GM19238 (cell line): Measurements from ENCODE around the gene RBL2.
A peak's percentile ranks its signal among the peaks of the same experiment; 100 is the strongest.

Experiments used
- DNase-seq: peaks from one replicate; pipeline ENCODE4 v3.0.0; 2011; ENCODE audit warnings: low spot score; ENCODE audit not compliant: insufficient read length

RBL2 gene

DNA sequence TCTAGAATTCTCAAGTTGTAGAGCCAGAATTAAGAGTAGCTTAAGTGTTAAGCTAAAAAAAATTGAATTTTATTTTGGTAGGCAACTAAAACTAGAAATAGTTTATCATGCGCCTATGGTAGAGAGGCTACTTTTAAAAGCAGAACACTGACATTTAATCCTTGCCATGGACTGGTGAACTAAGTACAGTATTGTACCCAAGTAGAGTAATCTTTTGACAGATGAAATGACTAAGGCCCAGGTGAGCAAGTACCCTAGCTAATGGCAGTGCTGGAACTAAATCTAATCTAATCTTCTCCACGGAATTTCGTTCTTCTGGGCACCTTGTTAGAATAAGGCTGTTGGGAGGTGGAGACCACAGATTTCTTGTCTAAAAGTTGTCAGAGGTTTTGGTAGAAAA is 11.8 kb downstream of the RBL2 start:
- no peak for DNase-seq

DNA sequence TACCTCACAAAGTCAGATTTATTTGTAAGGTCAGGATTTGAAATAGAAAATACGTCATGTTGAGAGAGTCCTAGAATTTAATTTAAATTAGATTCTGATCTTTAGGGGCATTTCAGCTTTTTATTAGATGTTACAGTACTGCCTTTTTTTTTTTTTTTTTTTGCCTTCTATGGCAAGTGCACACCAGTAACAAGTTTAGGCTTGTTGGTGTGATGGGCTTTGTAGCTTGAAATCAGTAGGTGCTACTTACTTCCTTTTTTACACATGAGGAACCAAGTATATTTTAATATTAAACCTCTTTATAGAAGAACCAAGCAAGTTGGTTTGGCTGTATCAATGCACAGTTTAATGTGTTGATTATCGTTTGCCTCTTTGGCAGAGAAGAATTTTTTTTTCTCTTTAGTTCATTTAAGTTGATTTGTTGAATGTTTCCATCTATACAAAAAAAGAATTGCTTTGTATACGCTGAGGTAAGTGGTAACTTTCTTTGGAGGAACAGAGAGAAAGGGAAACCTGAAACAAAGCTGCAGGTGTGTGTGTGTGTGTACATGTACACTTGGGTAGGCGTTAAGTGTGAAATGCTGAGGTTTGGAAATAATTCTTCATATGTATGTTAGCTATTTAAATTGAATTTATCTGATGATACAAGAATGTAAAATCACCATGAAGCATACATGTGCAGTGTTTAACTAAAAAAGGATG is 15.7 kb downstream of the RBL2 start:
- DNase-seq, result no peak

DNA sequence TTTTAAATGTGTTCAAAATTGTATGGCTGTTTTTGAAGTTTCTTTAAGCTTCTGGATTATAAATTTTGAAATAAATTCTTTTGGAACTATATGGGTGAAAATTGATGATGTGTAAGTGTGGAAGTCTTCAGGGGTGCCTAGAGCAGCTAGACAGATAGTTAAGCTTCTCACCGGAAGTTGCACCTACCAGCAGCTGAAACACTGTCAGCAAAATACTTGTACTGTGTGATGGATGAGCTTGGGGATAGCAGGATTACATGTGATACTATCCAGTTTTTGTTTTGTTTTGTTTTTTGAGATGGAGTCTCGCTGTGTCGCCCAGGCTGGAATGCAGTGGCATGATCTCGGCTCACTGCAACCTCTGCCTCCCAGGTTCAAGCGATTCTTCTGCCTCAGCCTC is 19.7 kb downstream of the RBL2 start:
- no peak for DNase-seq

DNA sequence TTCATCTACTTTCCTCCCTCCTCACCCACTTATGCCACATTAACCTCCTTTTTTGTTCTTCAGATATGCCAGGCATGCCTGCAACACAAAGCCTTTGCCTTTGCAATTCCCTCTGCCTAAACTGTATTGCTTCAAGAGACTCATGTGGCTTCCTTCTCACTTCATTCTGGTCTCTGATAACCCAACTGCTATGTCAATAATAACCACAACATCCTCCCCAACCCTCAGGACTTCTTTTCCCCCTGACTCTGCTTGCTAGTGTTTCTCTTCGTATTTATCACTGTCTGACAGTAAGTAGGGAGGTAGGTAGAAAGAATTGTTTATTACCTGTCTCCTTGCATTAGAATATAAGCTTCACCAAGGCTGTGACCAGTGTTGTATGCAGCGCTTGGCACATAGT is 22.4 kb downstream of the RBL2 start:
- DNase-seq, result no peak

DNA sequence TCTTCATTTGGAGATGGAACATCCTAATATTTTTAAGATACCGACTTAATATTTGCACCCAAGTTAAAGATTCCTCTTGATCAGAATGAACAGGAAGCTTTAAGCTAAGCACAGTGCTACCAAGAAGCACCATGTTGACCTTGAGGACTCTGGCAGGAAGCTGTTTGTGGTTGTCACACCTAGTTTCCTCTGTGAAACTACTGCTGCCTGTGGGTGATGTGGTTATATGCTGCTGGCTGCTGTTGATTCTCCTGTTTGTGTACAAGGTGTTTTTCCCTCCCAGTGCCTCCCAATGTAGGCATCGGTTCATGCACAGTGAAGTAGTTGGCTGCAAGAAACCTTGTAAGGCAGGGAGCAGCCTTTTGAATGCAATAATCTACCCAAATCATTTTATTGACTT is 23.4 kb downstream of the RBL2 start:
- DNase-seq, result peak; percentile 58

DNA sequence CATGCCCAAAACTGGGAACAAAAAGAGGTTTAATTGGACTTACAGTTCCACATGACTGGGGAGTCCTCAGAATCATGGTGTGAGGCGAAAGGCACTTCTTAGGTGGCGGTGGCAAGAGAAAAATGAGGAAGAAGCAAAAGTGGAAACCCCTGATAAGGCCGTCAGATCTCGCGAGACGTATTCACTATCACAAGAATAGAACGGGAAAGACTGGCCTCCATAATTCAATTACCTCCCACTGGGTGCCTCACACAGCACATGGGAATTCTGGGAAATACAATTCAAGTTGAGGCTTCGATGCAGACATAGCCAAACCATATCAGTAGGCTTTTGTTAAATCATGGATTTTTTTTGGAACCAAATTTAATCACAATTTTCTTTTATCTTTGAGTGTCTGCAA is 24.4 kb downstream of the RBL2 start:
- no peak for DNase-seq

DNA sequence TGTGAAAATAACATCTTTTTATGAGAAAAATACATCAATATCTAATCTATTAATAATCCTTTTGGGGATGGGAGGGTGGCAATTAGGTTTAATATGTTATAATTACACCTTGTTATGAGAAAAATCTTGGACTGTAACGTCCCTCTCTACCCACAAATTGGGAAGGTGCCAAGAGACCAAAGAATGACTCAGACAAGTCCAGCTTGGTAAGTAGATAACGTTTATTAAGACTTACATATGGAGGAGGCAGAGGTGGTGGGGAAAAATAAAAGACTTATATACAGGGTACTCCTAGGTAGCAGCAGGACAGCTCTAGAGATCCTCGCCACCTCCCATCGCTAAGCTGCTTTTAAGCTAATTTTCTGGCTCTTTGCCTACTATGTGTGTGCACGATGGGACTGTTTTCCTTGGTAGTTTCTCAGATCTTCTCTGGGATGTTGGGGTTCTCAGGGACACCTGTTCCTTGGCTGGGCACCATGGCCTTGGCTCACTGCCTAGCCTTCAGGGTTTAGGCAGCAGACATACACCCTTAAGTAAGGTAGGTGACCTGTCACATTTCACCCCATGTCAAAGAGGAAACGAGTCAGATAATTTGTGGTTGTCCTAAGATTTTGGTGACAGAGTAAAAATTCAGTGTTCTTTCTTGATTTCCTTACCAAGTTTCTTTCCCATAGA is 31.5 kb downstream of the RBL2 start:
- no peak for DNase-seq

DNA sequence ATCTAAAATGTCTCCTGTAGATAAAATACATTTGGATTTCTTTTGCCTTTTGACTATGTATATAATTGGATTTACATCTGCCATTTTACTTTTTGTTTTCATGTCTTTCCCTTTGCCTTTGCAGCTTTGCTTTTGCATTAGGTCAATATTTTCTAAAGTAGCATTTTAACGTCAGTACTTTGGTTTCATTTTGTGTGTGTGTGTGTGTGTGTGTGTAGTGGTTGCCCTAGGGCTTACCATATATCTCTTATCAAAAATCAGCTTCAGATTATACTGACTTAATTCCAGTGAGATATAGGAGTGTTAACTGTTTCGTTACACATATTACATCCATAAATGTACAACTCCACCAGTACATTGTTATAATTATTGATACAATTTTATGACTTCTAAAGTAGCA is 42.6 kb downstream of the RBL2 start:
- no peak for DNase-seq

DNA sequence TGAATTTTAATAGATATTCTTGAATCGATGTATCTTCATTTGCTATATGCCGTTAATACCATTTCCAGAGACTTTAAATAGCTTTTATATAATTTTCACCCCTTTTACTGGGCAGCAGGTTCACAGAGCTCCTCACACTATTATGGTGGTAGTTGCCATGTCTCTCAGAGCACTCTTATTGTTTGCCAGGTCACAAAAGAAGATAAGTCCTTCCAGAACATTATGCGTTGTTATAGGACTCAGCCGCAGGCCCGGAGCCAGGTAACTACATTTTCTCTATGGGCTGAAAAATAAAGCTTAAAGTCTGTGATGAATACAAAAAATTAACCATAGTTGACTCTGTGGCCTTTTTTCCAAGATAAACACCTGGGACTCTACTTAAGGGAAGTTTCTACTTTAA is 44.7 kb downstream of the RBL2 start:
- DNase-seq, result no peak

DNA sequence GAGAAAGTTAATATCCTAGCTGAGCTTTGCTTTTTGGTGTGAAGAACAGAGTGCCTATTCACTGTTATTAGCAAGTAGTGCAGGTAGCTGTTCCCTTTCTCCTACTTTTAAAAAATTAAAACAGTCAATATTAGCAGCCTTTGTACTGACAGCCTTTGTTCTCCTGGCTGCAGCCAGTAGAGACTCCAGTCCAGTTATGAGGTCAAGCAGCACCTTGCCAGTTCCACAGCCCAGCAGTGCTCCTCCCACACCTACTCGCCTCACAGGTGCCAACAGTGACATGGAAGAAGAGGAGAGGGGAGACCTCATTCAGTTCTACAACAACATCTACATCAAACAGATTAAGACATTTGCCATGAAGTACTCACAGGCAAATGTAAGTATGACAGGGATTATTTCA is 46.1 kb downstream of the RBL2 start:
- DNase-seq, result no peak

DNA sequence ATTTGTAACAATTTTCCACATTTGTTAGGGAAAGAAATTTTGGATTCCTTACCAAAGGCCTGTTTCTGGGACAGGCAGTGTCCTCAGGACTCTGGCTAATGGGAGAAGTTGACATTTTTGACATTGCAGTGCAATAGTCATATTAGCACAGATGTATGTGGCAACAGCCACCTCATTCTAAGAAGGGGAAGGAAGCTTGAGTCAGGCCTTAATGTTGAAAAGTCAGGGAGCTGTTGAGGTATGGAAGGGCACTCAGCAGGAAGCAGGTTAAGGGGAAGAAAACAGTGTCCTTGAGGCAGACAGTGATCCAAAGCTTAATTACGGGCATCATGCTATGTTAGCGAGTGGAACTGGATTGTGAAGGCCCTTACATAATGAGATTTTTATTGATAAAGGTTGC is 47.9 kb downstream of the RBL2 start:
- no peak for DNase-seq

DNA sequence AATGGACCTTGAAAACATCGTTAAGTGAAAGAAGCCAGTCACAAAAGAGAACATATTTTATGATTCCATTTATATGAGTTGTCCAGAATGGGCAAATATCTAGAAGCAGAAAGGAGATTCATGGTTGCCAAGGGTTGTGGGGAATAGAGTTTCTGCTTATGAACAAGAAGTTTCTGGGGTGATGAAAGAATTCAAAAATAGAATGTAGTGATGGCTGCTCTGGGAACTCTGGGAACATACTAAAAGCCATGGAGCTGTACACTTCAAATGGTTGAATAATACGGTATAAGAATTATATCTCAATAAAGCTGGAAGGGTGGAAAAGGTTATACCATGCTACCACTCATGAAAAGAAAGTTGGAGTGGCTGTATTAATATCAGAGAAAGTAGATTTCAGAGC is 50.3 kb downstream of the RBL2 start:
- DNase-seq, result no peak

DNA sequence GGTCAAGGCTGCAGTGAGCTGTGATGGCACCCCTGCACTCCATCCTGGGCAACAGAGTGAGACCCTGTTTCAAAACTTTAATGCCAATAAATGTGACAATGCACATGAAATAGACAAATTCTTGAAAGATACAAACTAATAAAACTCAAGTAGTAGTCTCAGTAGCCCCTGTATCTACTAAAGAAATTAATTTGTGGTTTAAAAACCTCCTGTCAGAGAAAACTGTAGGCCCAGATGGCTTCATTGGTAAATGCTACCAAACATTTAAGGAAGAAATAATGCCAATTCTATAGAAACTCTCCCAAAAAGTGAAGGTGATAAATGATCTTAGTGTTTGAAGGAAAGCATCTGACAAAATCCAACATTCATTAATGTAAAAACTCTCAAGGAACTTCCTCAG is 52.0 kb downstream of the RBL2 start:
- no peak for DNase-seq

DNA sequence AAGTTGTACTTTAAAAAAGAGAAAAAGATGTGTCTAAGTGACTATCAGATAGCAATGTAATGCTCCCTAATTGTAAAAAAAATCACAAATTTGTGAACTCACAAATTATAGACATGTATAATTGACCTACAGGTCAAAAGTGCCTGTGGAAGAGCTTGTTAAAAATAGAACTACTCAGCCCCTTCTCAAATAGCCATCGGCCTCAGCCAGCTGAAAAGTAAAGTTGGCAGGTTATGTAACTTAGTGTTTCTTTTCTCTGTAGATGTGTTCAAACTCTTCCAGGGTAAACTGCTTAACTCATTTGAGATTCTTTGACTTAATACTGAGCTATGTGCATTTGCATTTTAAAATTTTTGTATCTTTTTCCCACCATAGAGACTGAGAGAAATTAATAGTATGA is 55.5 kb downstream of the RBL2 start:
- DNase-seq, result no peak

DNA sequence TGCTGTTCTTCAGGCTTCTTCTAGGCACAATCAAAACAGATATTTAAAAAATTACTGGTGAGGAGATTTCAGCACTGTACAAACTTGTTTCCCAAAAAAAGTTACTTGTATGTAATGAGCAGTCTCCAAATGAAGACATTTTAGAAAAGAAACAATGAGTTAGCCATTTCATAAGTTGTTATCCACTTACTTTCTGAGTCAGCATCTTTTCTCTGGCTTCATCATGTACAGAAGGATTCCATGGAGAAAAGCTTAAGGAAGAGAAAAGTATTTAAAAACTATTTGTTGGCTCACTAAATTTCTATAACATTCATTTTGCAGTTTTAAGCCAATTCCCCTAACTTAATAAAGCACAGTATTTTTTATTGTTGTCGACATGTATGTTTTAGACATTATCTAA is 58.2 kb downstream of the RBL2 start:
- no peak for DNase-seq

DNA sequence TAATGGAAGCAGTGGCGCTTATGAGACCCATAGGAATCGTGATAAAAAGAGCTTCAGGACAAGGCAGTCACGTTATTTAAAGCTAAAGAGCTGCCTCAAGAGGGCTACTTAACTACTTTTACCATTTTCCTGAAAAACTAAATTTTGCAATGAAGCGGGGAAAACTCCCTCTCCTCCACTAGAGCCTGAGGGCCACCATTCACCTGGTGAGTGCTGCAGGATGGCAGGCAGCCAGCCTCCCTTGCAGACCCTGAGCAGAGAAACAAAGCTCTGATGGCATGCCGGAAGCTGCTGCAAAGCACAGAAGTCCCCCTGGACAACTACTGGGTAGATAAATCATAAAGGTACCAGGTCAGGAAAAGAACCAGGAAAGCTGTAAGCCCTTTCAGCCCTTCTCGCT is 60.4 kb downstream of the RBL2 start:
- no peak for DNase-seq

DNA sequence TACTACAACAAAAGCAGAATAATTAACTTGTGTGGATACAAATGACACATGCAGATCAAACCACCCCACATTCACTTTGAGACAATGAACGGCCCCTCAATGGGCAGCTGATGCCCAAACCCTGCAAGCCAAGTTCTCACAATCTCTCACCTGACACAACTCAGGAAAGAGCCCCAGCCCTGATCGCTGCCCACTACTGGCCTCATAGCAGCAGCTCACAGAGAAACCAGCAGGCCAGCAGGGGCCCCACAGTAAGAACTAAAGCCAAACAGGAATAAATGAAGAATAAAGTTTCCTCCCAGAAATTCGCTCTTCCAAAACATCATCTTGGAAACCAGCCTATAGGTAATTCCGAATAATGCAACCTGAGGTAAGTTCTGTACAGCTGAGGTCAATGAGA is 61.1 kb downstream of the RBL2 start:
- no peak for DNase-seq

DNA sequence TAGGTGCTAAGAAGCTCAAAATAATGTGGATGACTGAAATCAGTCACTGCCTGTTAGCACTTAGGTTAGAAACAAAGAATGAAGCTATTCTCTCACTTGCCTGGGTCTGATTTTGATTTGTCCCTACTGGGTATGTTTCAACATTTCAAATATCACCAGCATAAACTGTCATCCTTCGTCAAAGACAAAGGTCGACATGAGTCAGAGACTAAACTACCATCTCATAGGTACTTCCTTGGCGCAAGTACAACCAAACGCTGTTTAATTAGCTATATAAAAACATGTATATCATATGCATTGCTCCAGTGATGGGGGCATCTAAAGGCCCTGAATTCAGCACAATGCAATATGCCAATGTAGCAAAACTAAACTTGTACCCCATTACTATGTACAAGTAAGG is 64.7 kb downstream of the RBL2 start:
- no peak for DNase-seq

DNA sequence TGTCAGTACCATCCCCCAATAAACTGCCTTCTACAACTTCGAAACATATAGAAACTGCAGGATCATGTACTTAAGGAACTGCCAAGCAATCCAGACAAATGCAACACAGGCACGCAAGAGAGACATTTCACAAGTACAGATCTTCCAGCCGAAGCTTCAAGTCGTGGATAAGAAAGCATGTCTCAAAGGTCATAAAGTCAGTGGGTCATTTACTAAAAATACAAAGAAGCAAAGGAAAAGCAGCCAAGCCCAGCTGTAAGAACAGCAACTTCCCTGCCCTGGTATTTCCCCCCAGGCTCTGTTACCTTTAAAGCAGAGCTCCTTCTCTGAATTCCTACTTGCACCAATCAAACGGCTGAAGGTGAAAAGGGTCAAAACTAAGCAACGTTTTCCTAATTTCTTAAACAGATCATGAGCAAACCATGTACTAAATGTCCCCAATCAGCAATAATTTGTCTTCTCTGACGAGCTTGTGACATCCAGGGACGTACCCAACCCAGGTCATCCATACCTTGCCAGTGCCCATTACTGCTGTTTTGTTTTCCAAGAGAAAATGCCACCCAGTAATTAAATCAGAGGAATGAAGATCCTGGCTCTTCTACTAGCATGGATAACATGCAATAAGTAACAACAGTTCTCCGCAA is 67.1 kb downstream of the RBL2 start:
- no peak for DNase-seq

DNA sequence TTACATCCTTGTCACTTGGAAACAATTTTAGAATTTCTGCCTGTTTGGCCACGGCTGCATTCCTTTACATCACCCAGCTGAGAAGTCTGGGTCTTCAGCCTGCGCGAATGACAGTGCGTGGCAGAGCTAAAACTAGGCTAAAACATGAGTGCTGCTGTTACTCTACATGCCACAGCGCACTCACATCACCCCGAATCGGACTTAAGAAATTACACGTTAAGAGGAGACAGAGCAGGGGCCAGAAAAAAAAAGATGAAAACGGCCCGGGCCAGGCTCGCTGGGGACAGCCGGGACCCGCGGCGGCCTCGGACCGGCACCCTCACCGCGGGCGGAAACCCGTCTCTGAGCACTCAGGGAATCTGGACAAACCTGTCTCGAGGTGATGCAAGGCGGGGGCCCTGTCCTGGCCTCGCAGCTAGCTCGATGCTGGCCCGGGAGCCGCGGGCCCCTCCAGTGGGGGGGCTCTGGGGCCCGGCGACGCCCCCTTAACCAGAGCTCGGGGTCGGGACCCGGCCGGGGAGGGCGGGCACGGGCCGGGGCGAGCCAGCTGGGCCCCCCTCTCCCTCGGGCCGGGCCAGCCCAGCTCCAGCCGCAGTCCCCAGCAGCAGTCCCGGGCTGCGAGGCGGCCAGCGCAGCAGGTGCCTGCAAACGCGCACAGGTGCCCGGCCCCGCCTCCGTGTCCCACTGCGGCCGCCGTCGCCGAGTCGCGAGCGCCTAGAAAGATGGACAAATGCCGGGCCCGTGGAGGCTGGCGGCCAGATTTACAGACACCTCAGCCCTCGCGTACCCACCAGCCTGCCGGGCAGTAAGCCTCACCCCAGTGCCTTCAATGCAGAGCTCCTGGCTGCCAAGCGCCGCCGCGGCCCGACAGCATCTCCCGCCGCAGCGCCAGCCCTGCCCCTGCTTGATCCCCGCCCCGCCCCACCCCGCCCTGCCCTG is 68.3 kb downstream of the RBL2 start, which contains the start of gene AKTIP:
Gene AKTIP (minus strand): TSS at position 879 of the 939 bp plus-strand sequence. CDS start 2,950 bp downstream, outside the sequence.
- no peak for DNase-seq

DNA sequence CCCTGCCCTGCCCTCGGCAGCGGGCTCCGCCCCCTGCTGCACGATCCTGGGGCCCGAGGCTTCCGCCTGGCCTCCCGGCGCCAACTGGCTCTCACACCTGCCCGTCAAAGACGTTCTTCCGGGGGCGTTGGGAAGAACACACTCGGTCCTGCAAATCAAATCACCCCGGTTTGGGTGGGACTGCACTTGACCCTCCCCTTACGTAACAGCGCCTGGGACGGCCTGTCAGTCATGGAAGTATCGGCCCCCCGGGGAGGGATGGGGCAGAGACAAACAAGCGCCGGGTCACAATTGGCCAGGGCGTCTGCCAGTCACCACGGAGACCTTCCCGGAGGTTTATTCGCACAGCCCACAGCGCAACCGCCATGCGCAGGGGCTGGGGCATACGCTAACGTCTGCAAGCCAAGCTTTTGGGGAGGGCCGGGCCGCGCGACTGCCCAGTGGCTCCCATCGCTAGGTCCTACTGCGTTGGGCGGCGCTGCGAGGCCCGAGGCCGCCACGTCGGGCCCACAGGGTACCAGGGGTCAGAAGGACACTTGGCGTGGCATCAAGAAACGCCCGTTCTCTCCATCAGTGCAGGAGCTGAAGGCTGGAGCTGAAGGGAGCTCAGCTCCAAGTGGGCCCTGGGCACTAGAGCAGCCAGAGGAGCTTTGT is 69.1 kb downstream of the RBL2 start:
- DNase-seq, result peak; percentile 91
